Measurements from ENCODE around the gene DENND1A. TPM values are rescaled to one million over a fixed set of nuclear protein-coding genes. Genes with fewer than 3 reads are reported as not detected.

Gene DENND1A
- polyA plus RNA-seq, 2 of the 4 experiments (the other 2 are of a cell fraction), result 15.1 to 21.9 TPM

GRCh38 chr9:123753016-123753415, 176.9 kb downstream of the DENND1A start:
- TF ChIP-seq BHLHE40 (IDR thresholded peaks at IDR 0.05; ENCODE audit: low read depth, low read length), result no peak
- no peak for TF ChIP-seq HES2 (IDR thresholded peaks at IDR 0.05)
- TF ChIP-seq KDM5A (IDR thresholded peaks at IDR 0.05), result no peak
- FAIRE-seq (no peak), DNase-seq (ENCODE audit: low read depth in 1 of 2, low spot score in 1 of 2) (no peak)

DNA sequence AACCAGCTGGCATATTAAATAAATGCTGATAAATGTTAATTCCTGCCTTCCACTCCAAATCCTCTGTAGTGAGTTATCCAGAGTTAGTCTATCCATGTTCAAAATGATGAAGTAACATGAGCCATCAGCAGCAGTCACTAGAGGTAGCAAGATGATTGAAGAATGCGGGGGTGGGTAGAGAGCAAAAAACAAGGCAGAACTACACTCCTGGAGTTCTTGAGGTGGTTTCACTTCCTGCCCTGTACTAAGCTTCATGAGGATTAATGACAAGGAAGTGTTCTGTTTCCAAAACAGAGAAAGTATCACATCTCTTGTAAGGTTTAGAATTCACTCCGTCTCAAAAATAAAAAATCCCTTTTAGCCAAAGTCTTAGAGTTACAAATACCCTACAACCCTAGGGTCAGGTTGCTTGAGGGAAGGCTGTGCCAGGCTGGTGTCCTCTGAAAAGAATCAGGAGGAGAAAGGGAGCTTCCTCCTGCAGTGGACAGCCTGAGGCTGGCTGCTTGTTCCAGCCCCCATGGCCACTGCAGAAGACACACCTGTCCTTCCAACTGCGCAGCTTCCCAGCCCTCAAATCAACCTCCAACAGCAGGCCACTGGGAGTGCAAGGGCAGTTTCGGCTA, 180.2 kb downstream of the DENND1A start:
- Histone ChIP-seq H3K27ac (no peak overlapping the region), H3K4me1 (no peaks in the 10 kb centered on the region; the same call in 2 of the 3 replicates), H3K4me2 (no peak overlapping the region), H3K4me3 (no peak overlapping the region), H3K9me3 (no peaks in the 10 kb centered on the region)
- TF ChIP-seq RCOR1 (IDR thresholded peaks at IDR 0.05; ENCODE audit: low read depth, low read length) (no peak), ZNF302 (CRISPR knock-in tag; IDR thresholded peaks at IDR 0.05) (no peak), NFE2L2 (conservative IDR thresholded peaks at IDR 0.05; ENCODE audit: low read length) (no peak), EHMT2 (IDR thresholded peaks at IDR 0.05; ENCODE audit: low read depth) (no peak), ESRRA (IDR thresholded peaks at IDR 0.05; ENCODE audit: borderline replicate concordance, low read length) (no peak), ZFP36 (IDR thresholded peaks at IDR 0.05; ENCODE audit: borderline replicate concordance, partially characterized antibody) (no peak), RFX5 (IDR thresholded peaks at IDR 0.05) (no peak), MAZ (IDR thresholded peaks at IDR 0.05; ENCODE audit: borderline replicate concordance, low read depth, low read length) (no peak), TP53 (CRISPR knock-in tag; IDR thresholded peaks at IDR 0.05) (no peak), ZC3H11A (IDR thresholded peaks at IDR 0.05) (no peak), SMC3 (IDR thresholded peaks at IDR 0.05) (no peak), POLR2A (IDR thresholded peaks at IDR 0.05; ENCODE audit: low read length) (no peak), USF2 (IDR thresholded peaks at IDR 0.05) (no peak), EP300 (IDR thresholded peaks at IDR 0.05) (no peak), BCL3 (IDR thresholded peaks at IDR 0.05) (no peak)
- DNase-seq (ENCODE audit: low read depth in 1 of 2, low spot score in 1 of 2), result no peak
- CTCF ChIA-PET, result interaction anchor here (1.0 to 1.6 kb wide), 2 partner anchors 206 to 329 kb away, joined by 3 to 5 read pairs; no protein-coding TSS in a partner anchor
- POLR2A ChIA-PET, result no interaction called here
- 93% methylated on average over 4 of the region's 4 CpGs for WGBS (ENCODE audit: missing lambda C conversion rate)
- no peak for FAIRE-seq
- no peak for ATAC-seq

More at GRCh38 chr9:123753016-123753415, 176.9 kb downstream of the DENND1A start:
- H3K9me3 ChIP-seq, result no peaks in the 10 kb centered on the region
- H3K4me2 ChIP-seq, result no peak overlapping the region
- ChIA-PET POLR2A (no interaction called here), CTCF (interaction anchor here (0.6 kb wide), 1 partner anchor 123 kb away, joined by 3 read pairs; no protein-coding TSS in a partner anchor)
- H3K27ac ChIP-seq, result no peak overlapping the region
- 82% methylated on average over 1 of the region's 1 CpG for WGBS (ENCODE audit: missing lambda C conversion rate)
- H3K4me3 ChIP-seq, result no peak overlapping the region
- ATAC-seq, result no peak
- no peaks in the 10 kb centered on the region; the same call in 2 of the 3 replicates for H3K4me1 ChIP-seq

- no peaks in the 10 kb centered on the region for H3K9me3 ChIP-seq
- H3K4me1 ChIP-seq, result no peaks in the 10 kb centered on the region
- FAIRE-seq (no peak), DNase-seq (ENCODE audit: low read depth in 1 of 2, low spot score in 1 of 2) (no peak), ATAC-seq (no peak)
- TF ChIP-seq RNF2 (IDR thresholded peaks at IDR 0.05; ENCODE audit: borderline replicate concordance, low read depth) (no peak), MAFK (IDR thresholded peaks at IDR 0.05; ENCODE audit: partially characterized antibody) (peak; percentile 70)
- POLR2A ChIA-PET, result no interaction called here
- WGBS (ENCODE audit: missing lambda C conversion rate), result 95% methylated on average over 1 of the region's 1 CpG
- CTCF ChIA-PET, result interaction anchor here (0.5 kb wide), 1 partner anchor 449 kb away, joined by 3 read pairs; no protein-coding TSS in a partner anchor
- H3K27ac ChIP-seq, result no peak overlapping the region
- no peak overlapping the region for H3K4me2 ChIP-seq
- H3K4me3 ChIP-seq, result no peak overlapping the region
Observed at GRCh38 chr9:123746765-123747164, 183.2 kb downstream of the DENND1A start.
